Ramos (cell line): Measurements from ENCODE around the gene NAA40.
"Not testable (repeated sequence)": the region's sequence is repeated elsewhere in the genome, so short reads cannot be mapped to it uniquely, and the experiment has no call there.

Source experiments
- in situ Hi-C: fragments of 300-500 bp; cut with MboI; formaldehyde crosslinking; loops from one replicate; pipeline ENCODE4 v1.14.3; 2022; ENCODE audit warnings: low sequenced_read_pairs; ENCODE audit not compliant: unreplicated experiment

NAA40 gene

DNA sequence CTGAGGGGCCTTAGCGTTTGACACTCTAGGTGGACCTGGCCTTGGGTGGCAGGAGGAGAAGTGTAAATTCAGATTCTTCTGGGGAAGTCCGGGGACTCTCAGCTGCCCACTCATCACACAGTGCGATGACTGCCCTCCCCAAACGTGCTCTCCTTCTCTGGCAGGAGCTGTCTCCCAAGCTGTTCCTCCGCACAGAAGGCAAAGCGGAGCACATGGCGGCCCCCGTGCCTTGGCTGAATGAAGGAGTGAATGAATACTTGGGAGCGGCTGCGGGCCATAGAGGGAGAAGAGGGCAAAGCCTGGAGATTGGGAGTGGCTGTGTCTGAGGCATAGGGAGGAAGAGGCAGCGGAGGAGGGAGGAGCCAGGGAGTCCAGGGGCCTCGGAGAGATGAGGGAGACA lies 6.9 kb upstream of the NAA40 start:
- in situ Hi-C loops = no loop called here

DNA sequence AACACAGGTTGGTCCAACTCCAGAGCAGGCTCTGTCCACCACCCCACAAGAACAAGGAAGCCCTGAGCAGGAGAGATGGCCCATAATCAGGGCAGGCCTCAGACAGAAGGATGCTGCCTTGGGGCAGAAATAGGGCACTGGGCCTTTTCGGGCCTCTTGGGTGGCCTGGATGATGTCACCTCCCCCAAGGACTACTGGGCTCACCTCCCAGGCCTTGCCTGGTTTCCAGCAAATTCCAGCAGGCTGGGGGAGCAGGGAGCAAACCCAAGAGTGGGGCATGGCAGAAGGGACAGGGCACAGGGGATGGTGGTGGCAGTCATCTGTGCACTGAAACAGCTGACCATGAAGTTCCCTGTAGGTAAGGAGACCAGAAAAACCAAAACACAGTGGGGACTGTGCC lies 5.3 kb upstream of the NAA40 start:
- in situ Hi-C loops = no loop called here

DNA sequence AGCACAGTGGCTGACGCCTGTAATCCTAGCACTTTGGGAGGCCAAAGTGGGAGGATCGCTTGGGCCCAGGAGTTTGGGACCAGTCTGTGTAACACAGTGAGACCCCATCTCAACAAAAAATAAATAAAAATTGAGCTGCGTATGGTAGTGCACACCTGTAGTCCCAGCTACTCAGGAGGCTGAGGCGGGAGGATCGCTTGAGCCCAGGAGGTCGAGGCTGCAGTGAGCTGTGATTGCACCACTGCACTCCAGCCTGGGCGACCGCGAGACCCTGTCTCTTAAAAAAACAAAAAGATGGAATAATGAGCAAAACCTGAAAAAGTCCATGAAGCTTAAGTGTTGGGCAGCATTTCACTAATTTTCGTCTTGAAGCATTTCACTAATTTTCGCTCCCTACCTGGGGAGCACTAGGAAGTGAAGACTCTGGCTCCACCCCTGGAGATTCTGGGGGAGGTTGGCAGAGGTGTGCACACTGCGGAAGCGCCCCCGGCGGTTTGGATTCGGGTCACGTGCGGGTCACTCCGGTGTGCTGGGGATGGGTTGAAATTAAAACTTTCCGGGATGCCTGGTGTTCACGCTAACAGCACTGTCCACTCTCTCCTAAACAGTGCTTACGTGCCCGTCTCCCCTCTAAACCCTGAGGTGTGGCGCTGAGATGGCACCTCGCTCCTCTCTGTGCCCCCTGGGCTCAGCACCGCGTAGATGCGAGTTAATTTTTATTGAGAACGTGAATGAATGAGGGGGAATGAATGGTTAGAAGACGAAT lies 906 bp upstream of the NAA40 start:
- in situ Hi-C loops = no loop called here

DNA sequence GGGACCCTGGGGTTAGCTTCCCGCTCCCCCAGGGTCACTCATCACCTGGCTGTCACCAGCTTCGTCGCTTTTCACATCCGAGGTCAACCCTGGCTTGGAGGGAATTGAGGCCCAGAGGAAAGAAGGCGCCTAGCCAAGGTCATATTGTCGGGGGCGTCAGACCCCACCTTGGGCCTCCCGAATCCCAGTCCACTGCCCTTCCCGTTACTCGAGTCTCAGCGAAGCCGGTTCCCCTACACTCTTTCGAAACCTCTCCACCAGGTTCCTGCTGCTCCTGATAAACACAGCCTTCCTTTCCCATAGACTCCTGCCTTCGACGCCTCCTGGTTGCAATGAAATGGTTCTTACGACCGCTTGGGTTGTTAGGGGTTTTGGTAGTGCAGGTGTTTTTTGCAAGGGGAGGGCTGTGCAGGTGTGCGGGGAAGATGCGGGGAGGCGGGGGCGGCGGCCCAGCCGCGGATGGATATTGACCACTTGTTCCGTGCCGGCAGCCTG lies 642 bp downstream of the NAA40 start:
- in situ Hi-C loops = no loop called here

DNA sequence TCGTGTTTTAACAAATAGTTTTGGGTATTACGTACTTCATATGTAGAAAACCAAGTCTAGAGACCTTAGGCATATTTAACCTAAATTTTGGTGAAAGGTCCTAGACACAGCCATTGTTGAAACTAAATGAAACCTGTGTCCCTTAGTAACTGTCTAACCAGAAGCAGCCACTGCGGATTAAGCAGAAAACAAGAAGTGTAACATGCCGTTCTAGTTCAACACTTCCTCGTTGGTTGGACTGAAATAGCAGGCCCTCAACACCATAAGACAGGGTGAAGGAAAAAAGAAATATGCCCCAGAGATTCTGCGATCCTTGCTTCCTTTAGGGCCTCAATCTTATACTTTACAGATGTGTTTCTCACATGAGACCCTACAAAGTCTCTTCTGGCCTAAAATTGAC lies 2.0 kb downstream of the NAA40 start:
- in situ Hi-C loops = no loop called here

DNA sequence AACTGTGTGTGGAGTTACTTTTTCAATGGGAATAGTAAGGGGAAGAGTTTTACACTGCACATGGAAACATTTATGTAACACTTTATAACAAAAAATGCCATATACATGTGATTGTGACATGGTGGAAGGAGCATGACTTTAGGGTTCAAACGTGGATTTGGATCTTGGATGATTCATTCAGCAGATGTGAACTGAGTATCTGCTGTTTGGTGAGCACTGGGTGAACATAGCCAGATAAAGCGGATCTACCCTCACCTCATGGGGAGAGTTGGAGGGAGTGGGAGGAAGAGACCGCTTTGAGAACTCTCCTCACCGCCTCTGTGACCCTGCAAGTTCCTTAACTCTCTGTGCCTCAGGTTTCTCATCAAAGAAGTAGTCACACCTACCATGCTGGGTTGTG lies 3.1 kb downstream of the NAA40 start:
- in situ Hi-C loops = no loop called here

DNA sequence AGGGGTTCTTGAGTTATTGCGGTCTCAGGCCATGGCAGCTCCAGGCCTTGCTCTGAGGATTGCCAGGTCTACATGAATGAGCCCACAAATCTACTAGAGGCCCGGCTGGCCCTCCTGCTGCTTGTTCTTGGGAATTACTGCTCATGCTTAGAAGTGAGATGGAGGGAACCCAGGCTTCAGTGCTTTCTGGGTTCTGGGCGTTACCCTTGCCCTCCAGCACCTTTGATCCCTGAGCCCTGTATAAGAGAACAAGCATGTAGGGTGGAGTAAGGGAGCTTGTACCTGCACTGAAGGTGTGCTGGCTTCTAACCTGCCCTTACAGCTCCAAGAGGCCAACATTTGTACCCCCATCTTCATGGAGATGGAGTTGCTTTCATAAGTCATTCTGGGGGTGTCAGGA lies 4.0 kb downstream of the NAA40 start:
- in situ Hi-C loops = no loop called here

DNA sequence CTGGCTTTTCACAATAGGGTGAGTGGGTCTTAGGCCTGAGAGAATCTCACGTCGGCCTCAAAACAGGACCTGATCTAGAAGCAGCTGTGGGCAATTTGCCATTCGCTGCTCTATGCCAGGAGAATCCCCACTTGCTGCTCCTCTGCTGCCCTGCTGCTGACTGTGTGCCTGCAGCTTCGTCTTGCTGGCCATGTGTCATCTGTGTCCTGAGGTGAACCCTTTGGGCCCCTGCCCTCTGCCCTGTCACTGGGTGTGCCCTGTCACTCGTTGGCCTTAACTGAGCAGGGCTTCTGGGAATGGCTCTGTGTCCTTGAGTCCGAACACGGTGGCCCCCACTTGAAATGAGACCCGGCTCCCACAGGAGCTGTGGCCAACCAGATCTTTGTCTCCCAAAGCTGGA lies 6.2 kb downstream of the NAA40 start:
- in situ Hi-C loops = no loop called here

DNA sequence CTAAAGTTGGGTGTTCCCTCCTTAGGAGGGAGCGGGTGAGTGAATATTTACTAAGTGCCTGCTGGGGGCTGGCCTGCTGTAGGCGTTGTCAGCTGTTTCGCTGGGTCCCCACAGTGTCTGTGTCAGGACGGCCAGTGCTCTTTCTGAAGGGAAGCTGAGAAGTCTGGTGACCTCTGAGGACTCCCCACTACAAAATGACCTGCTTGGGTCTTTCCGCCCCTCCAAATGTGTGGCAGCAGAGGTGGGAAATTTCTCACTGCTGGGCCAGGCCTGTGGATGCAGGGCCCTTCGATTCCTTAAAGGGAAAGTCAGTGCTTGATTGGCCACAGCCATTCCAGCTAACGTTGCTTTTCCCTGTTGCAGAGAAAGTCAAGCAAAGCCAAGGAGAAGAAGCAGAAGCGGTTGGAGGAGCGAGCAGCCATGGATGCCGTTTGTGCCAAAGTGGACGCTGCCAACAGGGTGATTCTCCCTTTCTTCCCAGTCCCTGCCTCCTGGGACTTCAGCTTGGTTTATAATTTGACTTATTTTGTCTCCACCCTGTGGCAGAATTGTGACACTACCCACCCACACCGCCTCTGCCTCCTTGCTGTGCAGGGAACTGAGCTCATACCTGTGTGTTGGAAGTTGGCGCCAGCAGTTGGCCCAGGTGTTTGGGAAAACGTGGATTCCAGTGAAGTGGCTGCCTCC lies 6.8 kb downstream of the NAA40 start:
- in situ Hi-C loops = no loop called here

DNA sequence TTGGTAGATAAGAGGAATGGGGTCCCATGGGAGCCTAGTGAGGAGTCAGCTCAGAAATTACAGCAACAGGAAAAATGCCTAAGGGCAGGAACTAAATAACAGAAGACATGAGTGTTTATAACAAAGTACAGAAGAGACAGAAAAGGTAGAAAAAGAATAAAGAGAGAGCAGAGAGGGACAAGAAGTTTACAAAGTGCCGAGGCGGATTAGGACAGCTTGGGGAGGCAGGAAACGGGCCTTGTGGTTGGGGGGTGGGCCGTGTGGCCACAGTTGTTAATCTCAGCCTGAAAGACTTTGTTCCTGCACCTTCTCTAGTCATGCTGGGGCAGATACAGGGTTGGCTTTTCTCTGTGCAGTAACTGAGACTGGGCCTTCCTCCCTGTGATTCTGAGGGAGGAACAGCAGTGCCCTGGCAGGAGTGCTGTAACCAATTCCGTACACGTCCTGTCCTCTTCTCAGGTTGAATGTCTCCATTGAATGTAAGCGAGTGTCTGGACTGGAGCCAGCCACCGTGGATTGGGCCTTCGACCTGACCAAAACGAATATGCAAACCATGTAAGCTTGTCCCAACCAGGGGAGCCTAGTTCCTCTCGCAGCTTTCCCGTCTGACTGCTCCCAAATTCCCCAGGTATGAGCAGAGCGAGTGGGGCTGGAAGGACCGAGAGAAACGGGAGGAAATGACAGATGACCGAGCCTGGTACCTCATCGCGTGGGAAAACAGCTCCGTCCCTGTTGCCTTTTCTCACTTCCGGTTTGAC lies 13.2 kb downstream of the NAA40 start:
- in situ Hi-C loops = no loop called here

DNA sequence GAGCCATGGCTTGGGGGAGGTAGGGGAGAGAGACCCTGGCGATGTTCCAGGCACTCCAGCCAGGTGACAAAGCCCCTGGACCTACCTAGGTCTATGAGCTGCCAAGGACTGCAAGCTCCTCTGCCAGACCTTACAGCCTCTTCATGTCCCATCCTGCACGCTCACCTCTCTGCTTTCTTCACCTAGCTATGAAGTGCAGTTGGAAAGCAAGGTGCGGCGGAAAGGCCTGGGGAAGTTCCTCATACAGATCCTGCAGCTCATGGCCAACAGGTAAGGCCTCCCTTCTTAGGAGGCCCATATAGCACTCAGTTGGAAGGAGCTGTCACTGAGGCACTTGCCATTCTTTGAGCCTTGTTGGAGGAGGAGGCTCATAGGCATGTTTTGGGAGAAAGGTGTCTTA lies 13.8 kb downstream of the NAA40 start:
- in situ Hi-C loops = no loop called here

DNA sequence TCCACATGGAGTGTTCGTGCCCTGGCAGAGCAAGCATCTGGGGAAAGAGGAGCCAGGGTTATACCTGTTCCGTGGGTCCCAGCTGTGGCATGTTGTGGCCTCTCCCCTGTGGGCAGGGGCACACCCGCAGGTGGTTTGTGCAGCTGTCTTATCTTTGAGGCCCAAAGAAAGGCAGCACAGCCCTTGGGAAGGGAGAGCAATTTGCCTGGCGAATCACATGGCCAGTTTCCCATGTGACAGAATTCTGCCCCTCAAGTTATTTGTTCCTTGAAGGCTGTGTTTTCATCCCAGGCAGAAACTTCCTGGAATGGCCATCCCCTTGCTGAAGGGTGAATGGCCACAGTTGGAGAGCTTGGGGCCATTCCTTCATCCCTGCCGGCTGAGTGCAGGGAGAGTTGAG lies 19.2 kb downstream of the NAA40 start:
- in situ Hi-C loops = no loop called here

DNA sequence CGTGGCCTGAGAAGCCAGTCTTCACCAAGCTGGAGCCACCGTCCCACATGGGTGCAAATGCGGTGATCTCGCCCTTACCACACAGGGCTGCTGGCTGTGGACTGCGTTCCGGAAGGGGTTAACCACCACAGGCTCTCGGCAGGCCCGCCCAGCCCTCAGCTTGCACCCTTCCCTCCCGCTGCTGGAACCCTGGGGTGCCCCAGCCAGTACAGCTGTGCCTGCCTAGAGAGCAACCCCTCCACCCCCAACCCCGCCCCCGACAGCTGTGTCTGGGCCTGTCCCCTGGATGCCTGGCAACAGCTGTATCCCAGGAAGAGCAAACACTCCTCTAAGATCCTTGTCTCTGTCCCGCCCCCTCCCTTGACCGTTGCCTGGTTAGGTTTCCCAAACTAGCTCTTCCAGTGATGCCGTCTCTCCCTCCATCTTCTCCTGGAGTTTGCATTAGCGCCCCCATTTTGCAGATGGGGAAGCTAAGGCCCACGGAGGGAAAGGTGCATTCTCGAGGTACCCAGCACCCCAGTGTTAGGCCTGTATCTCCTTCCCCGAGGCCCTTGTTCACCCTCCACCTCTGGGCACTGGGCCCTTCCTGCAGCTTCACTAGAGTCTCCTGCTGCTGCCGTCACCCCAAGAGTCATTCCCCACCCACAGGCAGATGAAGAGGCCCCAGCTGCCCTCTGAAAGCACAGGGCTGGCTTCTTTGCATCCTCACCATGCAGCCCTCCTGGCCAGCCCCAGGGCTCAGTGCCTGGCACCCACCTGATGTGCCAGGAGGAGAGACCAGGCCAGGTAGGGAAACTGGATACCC lies 23.0 kb downstream of the NAA40 start:
- in situ Hi-C loops = no loop called here

DNA sequence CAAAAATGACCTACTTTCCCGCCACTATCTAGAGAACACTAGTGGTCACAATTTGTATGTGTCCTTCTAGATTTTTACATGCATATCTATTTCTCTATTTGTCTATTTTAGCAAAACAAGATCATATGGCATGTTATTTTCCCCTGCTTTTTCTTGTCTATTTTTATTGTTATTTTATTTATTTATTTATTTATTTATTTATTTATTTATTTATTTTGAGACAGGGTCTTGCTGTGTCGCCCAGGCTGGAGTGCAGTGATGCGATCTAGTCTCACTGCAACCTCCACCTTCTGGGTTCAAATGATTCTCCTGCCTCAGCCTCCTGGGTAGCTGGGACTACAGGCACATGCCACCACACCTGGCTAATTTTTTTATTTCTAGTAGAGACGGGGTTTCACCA lies 25.1 kb downstream of the NAA40 start:
- in situ Hi-C loops = not testable (repeated sequence)

DNA sequence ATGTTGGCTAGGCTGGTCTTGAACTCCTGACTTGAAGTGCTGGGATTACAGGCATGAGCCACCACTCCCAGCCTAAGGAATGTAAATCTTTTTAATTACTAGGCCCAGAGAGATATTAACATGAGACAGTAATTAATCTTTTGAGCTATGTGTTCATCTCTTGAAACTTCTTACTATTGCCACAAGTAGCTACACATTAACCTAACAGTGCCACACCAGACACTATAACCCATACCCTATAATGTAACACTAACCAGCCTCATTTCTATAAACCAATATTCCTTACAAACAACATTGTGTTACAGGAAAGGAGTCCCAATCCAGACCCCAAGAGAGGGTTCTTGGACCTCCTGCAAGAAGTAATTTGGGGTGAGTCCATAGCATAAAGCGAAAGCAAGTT lies 27.6 kb downstream of the NAA40 start:
- in situ Hi-C loops = no loop called here

DNA sequence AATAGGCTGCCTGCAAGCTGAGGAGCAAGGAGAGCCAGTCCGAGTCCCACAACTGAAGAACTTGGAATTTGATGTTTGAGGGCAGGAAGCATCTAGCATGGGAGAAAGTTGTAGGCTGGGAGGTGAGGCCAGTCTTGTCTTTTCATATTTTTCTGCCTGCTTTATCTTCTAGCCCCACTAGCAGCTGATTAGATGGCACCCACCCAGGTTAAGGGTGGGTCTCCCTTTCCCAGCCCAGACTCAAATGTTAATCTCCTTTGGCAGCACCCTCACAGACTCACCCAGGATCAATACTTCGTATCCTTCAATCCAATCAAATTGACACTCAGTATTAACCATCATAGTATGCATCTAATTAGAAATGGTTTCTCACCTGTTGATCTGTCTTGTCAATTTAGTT lies 30.7 kb downstream of the NAA40 start:
- in situ Hi-C loops = no loop called here

DNA sequence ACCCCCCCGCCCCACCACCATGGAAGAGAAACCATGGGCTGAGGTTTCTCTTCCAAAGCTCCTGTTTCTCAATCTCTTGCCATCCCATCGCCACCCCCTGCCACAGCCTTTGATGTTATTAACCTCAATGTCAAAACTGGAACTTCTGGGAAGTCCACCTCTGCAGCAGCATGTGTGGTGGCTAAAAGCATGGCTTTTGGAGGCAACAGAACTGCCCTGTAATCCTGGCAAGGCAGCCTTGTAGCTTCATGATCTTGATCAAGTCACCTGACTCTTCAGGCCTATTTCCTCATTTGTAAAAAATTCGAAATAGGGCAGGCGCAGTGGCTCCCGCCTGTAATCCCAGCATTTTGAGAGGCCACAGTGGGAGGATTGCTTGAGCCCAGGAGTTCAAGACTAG lies 32.1 kb downstream of the NAA40 start:
- in situ Hi-C loops = no loop called here

DNA sequence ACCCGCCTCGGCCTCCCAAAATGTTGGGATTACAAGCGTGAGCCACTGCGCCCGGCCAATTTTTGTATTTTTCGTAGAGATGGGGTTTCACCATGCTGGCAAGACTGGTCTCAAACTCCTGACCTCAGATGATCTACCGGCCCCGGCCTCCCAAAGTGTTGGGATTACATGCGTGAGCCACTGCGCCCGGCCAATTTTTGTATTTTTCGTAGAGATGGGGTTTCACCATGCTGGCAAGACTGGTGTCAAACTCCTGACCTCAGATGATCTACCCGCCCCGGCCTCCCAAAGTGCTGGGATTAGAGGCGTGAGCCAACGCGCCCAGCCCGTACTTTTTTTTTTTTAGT lies 35.1 kb downstream of the NAA40 start:
- in situ Hi-C loops = not testable (repeated sequence)

DNA sequence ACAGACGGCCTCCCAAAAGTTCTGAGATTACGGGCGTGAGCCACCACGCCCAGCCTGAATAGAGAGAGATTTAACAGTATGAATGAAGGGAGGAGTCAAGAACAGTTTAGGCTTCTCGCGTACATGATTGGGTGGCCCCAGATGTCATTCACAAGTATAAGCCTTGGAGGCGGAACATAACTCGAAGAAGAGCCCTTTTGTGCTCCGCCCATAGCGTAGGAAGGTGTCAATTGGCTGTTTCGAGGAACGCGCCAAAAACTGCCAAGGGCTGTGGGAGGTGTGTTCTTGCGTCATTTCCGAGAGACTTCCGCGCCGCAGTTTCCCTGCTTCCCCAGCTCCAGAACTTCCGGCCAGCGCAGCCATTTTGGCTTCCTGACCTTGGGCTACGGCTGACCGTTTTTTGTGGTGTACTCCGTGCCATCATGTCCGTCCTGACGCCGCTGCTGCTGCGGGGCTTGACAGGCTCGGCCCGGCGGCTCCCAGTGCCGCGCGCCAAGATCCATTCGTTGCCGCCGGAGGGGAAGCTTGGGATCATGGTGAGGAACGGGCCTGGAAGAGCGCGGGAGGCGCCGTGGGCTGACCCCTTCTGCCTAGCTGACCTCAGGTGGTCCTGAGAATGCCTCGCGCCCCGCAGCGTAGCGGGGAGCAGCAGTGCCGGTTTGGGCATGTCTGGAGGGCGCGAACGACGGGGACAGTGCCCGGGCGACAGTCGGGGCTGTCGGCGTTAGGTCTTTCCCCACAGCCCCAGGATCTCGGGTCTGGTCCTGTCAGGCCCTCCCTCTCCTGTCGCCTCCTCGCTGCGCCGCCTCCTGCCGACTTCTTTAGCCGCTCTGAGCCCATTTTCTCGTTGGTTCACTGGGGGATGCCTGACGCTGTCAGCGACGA lies 35.7 kb downstream of the NAA40 start, which contains the start of gene COX8A:
COX8A (plus strand) TSS at position 362 of the 885 bp plus-strand sequence; CDS start at position 423, 61 bp downstream.
- in situ Hi-C loops = no loop called here
